T-helper 22 cell (primary cell): ENCODE data around the gene TNFAIP1.
"Not testable (repeated sequence)": the region's sequence is repeated elsewhere in the genome, so short reads cannot be mapped to it uniquely, and the experiment has no call there.

Source experiments
- DNase-seq: peaks from one replicate; pipeline ENCODE4 v3.0.0-alpha.2; 2020; ENCODE audit warnings: low read depth

Gene TNFAIP1

DNA sequence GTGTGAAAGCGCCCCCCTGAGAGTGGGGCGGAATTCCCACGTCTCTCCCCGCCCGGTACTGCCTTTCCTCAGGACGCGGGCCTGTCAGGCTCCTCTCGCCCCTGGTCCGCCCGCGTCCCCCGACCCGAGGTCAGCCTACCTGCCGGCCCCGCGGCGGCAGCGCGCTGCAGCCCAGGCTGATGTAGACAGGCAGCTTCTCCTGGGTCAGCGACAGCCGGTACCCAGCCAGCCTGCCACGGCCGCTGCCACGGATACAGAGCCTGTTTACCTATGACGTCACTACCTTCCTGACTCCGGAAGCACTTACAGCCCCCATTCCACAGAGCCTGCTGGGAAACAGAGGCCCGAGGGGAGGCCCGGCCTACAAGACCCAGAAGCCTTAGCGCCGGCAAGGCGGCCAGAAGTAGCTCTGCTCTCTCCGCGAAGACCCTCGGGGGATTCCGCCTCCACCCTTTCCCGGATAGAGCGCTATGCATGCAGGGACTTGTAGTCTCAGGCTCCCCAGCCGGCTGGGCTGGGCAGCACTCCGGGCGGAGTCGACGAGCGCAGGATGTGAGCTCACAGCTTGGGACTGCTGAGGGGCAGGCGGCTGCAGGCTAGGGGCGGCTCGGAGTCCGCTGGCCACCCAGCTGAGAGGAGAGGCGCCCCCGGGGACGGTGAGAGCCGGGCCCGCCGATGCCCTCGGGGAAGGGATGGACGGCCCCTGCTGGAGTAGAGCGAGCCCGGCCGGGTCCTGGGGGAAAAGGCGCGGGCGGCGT, at the start of gene TNFAIP1, which contains the start of gene IFT20:
TNFAIP1 (plus strand) TSS at position 561 of the 758 bp plus-strand sequence. CDS start 3,761 bp downstream, outside the sequence.
IFT20 (minus strand) TSS at position 272 of the 758 bp plus-strand sequence. CDS start 3,487 bp downstream, outside the sequence.
- DNase-seq: peak; percentile 99

GRCh38 chr17:28285965-28286364, 49.6 kb upstream of the TNFAIP1 start:
- DNase-seq: no peak

DNA sequence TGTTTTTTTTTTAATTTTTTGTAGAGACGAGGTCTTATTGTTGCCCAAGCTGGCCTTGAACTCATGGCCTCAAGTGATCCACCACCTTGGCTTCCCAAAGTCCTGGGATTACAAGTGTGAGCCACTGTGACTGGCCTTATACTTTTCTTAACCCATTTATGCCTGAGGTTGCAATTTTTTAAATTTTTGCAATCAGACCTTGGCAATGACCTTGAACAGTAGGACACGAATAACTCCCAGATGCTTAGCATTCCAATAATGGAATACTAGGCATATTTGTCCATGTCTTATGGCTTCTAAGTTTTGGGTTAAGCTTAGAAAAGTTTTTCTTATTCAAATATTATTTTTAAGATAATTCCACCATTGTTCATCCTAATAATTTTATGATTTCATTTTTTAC, 44.9 kb upstream of the TNFAIP1 start:
- no peak for DNase-seq

DNA sequence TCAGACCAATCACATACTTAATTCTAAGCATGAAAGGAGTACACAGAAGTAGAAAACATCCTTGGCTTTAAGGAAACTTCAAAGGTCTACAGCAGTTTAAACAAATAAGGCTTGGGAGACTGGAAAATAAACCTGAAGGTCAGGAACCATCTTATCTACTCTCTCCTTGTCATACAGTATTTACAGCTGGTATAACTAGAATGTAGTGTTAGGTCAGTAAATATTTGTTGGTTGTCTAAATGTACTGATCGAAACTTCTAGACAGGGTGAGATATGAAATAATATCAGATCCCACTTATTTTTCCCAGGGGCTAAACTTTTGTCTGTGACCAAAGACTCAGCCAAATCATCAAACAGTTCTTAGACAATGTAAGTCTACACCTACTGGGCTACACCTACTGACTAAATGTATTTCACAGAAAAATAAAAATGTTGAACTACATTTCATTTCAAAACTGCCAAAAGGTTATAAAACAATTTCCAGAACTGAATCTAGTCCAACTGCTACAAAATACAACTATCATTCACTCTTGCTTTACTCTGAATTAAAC, 43.7 kb upstream of the TNFAIP1 start:
- DNase-seq: no peak

GRCh38 chr17:28292878-28293277, 42.7 kb upstream of the TNFAIP1 start:
- not testable (repeated sequence) for DNase-seq

- DNase-seq: no peak
These were observed 41.6 kb upstream of the TNFAIP1 start for GRCh38 chr17:28293994-28294393.

GRCh38 chr17:28295677-28296578, 39.6 kb upstream of the TNFAIP1 start:
- DNase-seq: no peak

DNA sequence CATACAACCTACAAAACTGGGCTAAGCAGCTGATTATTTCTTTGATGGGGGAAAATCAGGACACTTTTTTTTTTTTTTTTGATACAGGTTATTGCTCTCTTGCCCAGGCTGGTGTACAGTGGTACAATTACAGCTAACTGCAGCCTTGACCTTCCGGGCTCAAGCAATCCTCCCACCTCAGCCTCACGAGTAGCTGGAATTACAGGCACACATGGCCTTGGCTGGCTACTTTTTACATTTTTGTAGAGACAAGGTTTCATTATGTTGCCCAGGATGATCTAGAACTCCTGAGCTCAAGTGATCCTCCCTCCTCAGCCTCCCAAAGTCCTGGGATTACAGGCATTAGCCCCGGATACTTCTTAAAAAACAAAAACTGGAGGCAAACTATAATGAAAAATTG, 37.1 kb upstream of the TNFAIP1 start:
- no peak for DNase-seq

DNA sequence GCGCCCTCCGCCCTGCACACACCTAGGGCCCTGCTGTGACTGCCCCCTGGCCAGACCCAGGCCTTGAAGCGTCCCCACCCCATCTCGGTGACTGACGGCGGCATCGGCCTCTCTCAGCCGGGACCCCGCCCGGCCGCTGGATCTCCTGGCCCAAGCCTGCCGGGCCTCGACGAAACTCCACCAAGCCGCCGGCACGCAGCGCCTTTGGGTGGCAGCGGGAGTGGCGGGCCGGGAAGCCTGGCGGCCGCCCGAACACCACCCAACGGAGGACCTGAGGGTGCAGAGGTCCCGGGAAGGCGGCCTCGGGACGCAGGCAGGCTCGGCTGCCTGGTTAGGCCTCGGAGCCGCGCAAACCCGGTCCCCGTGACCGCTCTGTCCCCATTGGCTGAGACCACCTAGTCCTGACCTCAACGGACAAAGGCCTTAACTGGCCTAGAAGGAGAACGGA, 28.6 kb upstream of the TNFAIP1 start:
- no peak for DNase-seq

DNA sequence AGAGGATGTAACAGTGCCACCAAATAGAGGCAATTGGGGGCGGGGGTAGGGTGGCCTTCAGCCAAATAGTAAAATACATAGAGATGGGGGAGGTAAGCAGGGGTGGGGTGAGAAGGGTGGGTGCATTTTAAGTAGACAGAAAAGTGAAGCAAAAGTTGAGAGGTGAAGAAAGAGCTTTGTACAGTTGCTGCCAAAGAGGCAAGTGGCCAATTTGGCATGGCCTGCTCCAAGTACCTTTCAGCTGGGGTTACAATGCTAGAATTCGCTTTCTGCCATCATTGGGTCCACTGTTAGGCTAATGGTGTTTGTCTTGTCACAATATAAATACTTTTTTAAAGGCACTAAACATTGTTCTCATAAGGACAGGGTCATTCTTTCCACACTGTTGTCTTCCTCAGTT, 21.7 kb upstream of the TNFAIP1 start:
- no peak for DNase-seq

DNA sequence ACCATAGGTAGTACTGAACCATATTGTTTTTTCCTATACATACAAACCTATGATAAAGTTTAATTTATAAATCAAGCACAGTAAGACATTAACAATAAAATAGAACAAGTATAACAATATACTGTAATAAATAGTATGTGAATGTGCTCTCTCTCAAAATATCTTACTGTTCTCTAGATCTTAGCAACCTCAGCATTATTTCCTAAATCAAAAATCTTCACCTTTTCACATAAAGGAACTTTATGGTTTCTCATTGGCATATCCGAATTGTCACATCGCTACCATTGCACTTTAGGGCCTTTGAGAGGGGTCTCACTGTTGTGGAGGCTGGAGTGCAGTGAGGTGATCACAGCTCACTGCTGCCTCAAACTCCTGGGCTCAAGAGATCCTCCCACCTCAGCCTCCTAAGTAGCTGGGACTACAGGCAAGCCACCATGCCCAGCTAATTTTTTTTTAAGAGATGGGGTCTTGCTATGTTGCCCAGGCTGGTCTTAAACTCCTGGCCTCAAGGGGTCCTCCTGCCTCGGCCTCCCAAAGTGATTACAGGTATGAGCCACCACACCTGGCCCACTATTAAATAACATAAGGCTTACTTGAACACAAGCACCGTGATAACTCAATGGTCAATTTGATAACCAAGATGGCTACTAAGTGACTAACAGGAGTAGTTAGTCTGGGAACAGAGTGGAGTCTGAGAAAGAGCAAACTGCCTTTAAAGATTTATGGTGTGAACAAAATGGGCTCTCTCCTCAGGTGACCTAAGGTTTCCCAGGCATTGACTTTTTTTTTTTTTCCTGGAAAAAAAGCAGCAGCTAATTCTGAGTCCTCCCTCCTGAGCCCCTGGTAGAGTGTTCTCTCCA, 19.5 kb upstream of the TNFAIP1 start:
- no peak for DNase-seq

DNA sequence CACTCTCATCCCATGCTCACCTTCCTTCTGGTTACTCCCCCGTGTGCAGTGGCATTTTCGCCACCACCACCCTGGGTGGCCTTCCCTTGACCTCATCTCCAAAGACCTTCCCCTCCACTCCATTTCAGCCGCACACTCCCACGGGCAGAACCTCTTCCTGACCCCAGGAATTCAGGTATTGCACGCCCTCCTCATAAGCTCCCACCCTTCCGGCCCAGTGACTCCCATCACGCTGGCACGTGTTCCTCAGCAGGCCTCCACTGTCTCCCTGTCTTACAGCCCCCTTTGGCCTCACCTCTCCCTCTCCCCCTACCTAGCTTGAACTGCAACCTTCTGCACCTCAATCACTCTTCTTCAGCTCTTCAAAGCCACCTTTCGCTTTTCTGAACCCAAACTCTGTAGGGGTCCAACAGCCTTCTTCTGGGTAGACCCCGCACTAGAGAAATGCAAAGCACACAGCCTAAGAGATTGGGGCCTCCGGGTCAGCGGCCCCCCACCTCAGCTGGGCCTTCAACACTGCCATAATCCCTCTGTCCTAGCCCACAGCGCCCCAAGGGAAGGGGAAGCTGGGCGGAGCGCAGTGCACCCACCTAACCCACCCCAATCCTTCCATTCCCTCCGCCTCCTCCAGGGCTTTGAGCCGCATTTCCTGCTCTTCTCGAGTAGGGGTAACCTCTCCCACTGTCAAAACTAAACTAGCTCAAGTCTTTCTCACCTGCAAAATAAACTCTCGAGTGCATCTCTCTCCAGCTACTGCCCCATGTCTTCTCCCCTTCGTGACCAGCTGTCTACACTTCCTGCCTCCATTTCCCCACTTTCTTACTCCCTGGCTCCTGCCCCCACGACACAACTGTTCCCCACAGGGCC, 18.2 kb upstream of the TNFAIP1 start:
- no peak for DNase-seq

DNA sequence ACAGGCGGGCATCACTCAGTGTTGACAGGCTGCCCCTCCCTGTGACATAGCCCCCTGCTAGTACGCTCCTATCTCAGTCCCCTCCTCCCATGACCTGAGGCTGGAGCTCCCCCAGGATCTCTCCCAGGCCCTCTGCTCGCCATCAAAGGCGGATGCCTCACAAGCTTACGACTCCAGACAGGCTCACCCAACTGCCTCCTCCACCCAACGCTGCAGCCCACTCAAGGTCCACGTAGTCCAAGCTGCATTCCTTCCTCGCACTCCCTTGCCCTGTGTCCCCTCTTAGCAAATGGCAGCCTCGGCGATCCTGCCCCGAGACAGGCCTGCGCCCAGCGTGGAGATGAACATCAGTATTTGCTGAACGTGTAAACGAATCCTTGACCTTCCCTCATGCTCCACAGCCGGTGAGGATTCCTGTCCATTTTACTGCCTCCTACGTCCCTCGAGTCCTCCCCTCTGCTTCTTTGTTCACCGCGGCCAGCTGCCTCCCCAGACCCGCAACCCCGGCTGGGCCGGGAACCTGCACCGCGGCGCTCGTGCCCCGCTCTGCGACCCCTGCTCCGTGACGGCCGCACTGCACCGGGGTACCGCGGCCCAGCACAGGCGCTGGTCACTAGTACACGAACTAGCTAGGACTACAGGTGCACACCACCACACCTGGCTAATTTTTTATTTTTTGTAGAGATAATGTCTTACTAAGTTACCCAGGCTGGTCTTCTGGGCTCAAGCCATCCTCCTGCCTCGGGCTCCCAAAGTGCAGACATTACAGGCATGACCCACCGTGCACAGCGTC, 17.4 kb upstream of the TNFAIP1 start:
- DNase-seq: no peak

DNA sequence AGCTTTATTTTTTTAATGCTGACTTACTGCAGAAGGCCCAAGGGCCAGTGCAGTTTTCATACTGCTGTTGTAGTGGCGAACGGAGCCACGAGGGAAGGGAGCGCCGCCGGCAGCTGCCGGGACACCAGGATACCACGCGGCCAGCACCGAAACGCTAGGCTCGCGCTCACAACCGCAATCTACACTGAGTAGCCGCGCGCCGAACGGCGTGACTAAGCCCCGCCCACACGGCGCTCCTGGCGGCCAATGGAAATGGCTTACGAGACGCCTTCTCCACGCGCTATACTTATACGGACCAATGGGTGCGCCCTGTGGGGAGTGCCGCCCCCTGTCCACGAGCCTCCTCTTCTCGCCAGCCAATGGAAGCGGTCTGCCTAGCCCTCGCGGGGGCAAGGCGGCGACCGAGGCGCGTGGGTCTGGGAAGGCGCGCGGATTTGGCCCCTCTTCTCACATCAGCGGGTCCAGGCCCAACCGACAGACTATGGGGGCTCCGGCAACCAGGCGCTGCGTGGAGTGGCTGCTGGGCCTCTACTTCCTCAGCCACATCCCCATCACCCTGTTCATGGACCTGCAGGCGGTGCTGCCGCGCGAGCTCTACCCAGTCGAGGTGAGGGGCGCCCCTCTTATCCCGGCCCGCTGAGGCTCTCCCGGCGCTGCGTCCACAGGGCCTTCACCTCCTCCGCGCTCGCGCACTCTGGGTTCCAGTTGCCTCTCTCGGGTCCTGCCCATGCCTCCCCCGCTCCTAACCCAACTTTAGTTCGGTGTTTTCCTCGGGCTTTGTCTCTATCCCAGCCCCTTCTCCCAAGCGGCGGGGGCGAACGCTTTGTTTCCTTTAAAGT, 16.6 kb upstream of the TNFAIP1 start, which contains the start of gene TMEM97:
TMEM97 (plus strand) TSS at position 442 of the 839 bp plus-strand sequence; CDS start at position 482, 40 bp downstream.
- DNase-seq: peak; percentile 91

GRCh38 chr17:28319598-28319935, 16.0 kb upstream of the TNFAIP1 start:
- no peak for DNase-seq

DNA sequence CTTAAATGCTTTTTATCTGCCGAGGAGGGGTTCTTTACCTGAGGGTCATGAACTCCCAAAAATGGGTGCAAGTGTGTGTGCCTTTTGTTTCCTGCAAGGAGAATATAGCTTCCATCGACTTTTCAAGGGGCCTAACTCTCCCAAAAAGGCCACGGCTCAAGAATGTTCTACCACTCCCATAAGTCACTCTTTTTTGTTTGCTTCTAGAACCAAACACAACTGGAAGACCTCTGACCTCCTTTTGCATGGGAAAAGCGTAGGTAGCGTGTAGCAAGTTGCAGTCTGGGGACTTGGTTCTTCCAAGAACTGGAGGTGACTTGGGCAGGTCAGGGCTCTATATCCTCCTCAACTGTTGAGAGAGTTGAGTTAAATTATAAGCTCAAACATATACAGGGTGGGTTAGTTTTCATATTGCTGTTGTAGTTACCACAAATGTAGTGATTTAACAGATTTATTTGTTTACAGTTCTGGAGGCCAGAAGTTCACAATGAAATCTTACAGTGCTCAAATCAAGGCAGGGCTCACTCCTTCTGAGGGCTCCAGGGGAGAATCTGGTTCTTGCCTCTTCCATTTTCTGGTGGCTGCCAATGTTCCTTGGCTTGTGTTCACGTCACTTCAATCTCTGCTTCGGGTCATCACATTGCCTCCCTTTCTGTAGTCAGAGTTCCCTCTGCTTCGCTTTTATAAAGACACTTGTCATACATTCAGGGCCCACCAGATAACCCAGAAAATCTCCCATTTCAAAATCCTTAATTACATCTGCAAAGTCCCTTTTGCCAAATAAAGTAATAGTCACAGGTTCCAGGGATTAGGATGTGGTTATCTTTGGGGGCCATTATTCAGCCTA, 15.1 kb upstream of the TNFAIP1 start:
- no peak for DNase-seq

DNA sequence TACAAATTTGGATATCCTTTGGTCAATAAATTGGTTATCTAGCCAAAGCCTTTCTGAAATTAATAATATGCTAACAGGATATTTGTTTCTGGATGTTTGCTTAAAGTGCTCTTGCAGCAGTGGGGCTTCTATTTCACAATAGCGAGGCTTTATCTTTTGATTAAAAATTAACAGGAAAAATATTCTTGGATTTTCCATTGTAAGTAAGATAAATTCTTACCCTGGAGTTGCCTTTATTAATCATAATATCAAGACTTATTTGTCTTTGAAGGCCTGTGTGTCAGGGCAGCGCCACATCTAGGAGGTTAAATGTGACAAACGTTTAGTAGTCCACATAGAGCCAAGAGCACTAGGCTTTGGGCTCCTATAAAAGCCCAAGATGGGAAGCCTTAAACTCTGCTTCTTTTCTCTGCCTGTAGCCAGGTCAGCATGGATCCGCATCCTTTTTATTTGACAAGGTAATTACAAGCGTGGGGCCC, 11.3 kb upstream of the TNFAIP1 start:
- no peak for DNase-seq

DNA sequence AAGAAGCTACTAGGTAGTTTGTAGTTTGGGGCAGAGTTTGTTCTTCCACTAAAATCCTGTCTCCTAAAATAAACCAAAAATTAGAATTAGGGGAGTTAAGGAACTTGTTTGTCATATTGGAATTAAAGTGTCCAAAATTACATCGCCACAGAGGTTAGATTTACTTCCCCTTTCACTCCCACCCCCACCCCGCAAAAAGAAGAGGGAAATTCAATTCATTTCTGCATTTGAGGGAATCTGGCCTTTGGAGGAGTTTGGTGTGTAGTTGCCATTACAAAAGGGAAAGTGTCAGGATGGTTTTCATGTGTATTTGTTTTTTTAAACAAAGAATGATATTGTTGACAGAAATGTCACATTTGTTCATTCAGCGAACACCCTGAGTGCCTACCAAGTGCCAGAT, 10.8 kb upstream of the TNFAIP1 start:
- no peak for DNase-seq
